Adrenal gland (tissue), 12 donors: ENCODE data around the gene NDUFS8. TPM values are rescaled to one million over a fixed set of nuclear protein-coding genes. Genes with fewer than 3 reads are reported as not detected.

Source experiments
- DNase-seq, 7 donors: peaks; one replicate each; pipeline ENCODE4 v3.0.0-alpha.2; 2019 to 2020
- H3K27ac ChIP-seq, 5 donors: fragments of 200-600 bp; sonication (generic) in 4 of 5; 1 replicate in 3 of 5; 2 replicates in 2 of 5; pipeline versions ENCODE4 v1.5.1 to v1.8.0; 2016 to 2020; ENCODE audit warnings: mild to moderate bottlenecking in 1 of 5
- H3K27me3 ChIP-seq: fragments of 200-600 bp; 2 replicates; pipeline ENCODE4 v1.8.0; 2021
- H3K36me3 ChIP-seq, 2 donors: fragments of 200-600 bp; replicated peaks in 1 of 2; 1 replicate in 1 of 2; 2 replicates in 1 of 2; pipeline versions ENCODE4 v1.5.1 to v1.8.0; 2018 to 2022
- H3K4me1 ChIP-seq, 2 donors: fragments of 200-600 bp; replicated peaks in 1 of 2; 1 replicate in 1 of 2; 2 replicates in 1 of 2; pipeline versions ENCODE4 v1.5.1 to v1.8.0; 2018 to 2021
- H3K4me3 ChIP-seq, 4 donors: fragments of 200-600 bp; sonication (generic) in 3 of 4; one replicate each; pipeline ENCODE4 v1.5.1; 2016 to 2018
- H3K9me3 ChIP-seq, 3 donors: fragments of 200-600 bp; sonication (generic) in 1 of 3; replicated peaks in 1 of 3; 1 replicate in 2 of 3; 2 replicates in 1 of 3; pipeline versions ENCODE4 v1.5.1 to v1.8.0; 2016 to 2021
- POLR2A ChIP-seq, 2 donors: fragments of 450-650 bp; IDR thresholded peaks; one replicate each; pipeline ENCODE4 v1.6.1; 2017; ENCODE audit warnings: antibody characterized with exemption in 2 of 2, mild to moderate bottlenecking in 2 of 2, moderate library complexity in 1 of 2
- WGBS, 4 donors: extraction: QIAGEN DNeasy Blood & Tissue Kit in 2 of 4; methylation state at CpG; one replicate each; pipeline versions ENCODE4 v1.1.5 to v1.1.7; 2013 to 2017; 5-methylcytosine and 5-hydroxymethylcytosine counted together
- intact Hi-C, 2 donors: fragments of 100-400 bp; cut with DNase I; formaldehyde crosslinking; loops; one replicate each; pipeline versions ENCODE4 v1.14.1 to v1.15.0; 2022 to 2023
- microRNA-seq, 3 donors: library from miRNA; unstranded; fragments of <30 nt; microRNA quantifications; one replicate each; pipeline ENCODE4, GENCODE V29; 2017 to 2020
- polyA plus RNA-seq, 3 donors: library from polyadenylated mRNA; stranded (reverse); fragments of 200-250 nt in 2 of 3; fragments of 350-450 nt in 1 of 3; fragmentation: Illumina TruSeq in 1 of 3; extraction: RNeasy Lipid Tissue Mini Kit (QIAGEN cat#74804) in 1 of 3; gene quantifications; one replicate each; pipeline ENCODE4 v1.2.3, GENCODE V29; 2013 to 2014
- small RNA-seq, 2 donors: library from RNA; depleted of rRNA; stranded (forward); fragments of <200 nt; gene quantifications; one replicate each; pipeline ENCODE3, GENCODE V24; 2016
- total RNA-seq, 9 donors: library from RNA; depleted of rRNA in 4 of 9; stranded (reverse); fragments of >200 nt in 4 of 9; fragments of 120-200 nt in 1 of 9; fragmentation: NEBNext Ultra II Directional in 1 of 9; extraction: Animal tissue kit (Norgen Biotek cat#: 25700) in 1 of 9; gene quantifications; one replicate each; pipeline versions ENCODE4 v1.1.0 to v1.2.4, GENCODE V29; 2013 to 2023
- TF ChIP-seq, protein P1 (sequence below), 6 experiments: fragments of 450-650 bp in 4 of 6; fragments of 200-600 bp in 2 of 6; sonication (generic) in 1 of 6; IDR thresholded peaks; 1 replicate in 5 of 6; 2 replicates in 1 of 6; pipeline versions ENCODE4 v1.5.1 to v1.8.0; 2016 to 2021; ENCODE audit warnings: antibody characterized with exemption in 6 of 6, mild to moderate bottlenecking in 2 of 6, moderate library complexity in 1 of 6
- donor health status: healthy with polysubstance abuse.
- donor health status: Bipolar disorder and iron deficiency.
- donor health status: DM: yes; HTN: yes; CAD: no.
- donor health status: DM: no; HTN: no; CAD: no.
- donor health status: DM: no; HTN: no; CAD: no.
- donor health status: DM: yes; HTN: yes; CAD: no.

NDUFS8 gene
- total and polyA plus RNA-seq, 12 donors = 199 to 1,037 (median 520) TPM

GRCh38 chr11:68083517-68083916 lies 53.0 kb downstream of the NDUFS8 start:
- Histone ChIP-seq H3K4me3 (no peak overlapping the region), H3K27ac (no peak overlapping the region), H3K36me3 (peaks cover 0 to 12% of the 10 kb centered on the region in 2 donors), H3K27me3 (no peaks in the 10 kb centered on the region), H3K9me3 (no peaks in the 10 kb centered on the region), H3K4me1 (no peaks in the 10 kb centered on the region)
- TF ChIP-seq, protein P1, sequence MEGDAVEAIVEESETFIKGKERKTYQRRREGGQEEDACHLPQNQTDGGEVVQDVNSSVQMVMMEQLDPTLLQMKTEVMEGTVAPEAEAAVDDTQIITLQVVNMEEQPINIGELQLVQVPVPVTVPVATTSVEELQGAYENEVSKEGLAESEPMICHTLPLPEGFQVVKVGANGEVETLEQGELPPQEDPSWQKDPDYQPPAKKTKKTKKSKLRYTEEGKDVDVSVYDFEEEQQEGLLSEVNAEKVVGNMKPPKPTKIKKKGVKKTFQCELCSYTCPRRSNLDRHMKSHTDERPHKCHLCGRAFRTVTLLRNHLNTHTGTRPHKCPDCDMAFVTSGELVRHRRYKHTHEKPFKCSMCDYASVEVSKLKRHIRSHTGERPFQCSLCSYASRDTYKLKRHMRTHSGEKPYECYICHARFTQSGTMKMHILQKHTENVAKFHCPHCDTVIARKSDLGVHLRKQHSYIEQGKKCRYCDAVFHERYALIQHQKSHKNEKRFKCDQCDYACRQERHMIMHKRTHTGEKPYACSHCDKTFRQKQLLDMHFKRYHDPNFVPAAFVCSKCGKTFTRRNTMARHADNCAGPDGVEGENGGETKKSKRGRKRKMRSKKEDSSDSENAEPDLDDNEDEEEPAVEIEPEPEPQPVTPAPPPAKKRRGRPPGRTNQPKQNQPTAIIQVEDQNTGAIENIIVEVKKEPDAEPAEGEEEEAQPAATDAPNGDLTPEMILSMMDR (IDR thresholded peaks at IDR 0.05) = no peak
- no peak for TF ChIP-seq POLR2A (IDR thresholded peaks at IDR 0.05)
- WGBS, 4 donors = 48 to 64% (median 61%) methylated on average over 3 of the region's 3 CpGs
- DNase-seq = no peak
- intact Hi-C loops = no loop called here

Small RNA genes within 50 kb of the gene (microRNA-seq; reads per million reads assigned to microRNA genes)
- 0 to 1.1 (median 0) reads per million in 3 donors for gene MIR4691
- gene MIR6753 = 0.28 to 0.76 (median 0.45) reads per million in 3 donors
- gene MIR7113 = 1.3 to 3.4 (median 1.7) reads per million in 3 donors

Small RNA genes within 50 kb of the gene (small RNA-seq; reads per million reads assigned to genes)
- 0 to 0.08 reads per million in 2 donors for gene MIR6753

Other genes starting within 250 kb of the NDUFS8 start
- 10 to 100 TPM in 8 of 9 donors, 1 to 10 TPM in 1; 4.3 to 81.2 (median 59.6) TPM for gene UNC93B1, start 26.6 kb upstream of the NDUFS8 start, total RNA-seq
- gene UNC93B1, start 26.6 kb upstream of the NDUFS8 start, polyA plus RNA-seq = 10 to 100 TPM; 10.3 to 57.7 (median 57.0) TPM
- gene ALDH3B1, start 20.4 kb upstream of the NDUFS8 start, total RNA-seq = 10 to 100 TPM in 8 of 9 donors, under 1 TPM in 1; 0.72 to 70.3 (median 55.0) TPM
- gene ALDH3B1, start 20.4 kb upstream of the NDUFS8 start, polyA plus RNA-seq = 10 to 100 TPM; 24.4 to 35.4 (median 26.9) TPM
- 100 to 1,000 TPM in 8 of 9 donors, 10 to 100 TPM in 1; 57.0 to 384 (median 257) TPM for gene TCIRG1, start 8.3 kb downstream of the NDUFS8 start, total RNA-seq
- 1,000 to 10,000 TPM in 1 of 3 donors, 100 to 1,000 TPM in 1, 10 to 100 TPM in 1; 28.4 to 1,150 (median 823) TPM for gene TCIRG1, start 8.3 kb downstream of the NDUFS8 start, polyA plus RNA-seq
- gene CHKA, start 90.7 kb downstream of the NDUFS8 start, total RNA-seq = 10 to 100 TPM; 26.6 to 67.0 (median 49.9) TPM
- gene CHKA, start 90.7 kb downstream of the NDUFS8 start, polyA plus RNA-seq = 100 to 1,000 TPM in 1 of 3 donors, 10 to 100 TPM in 2; 76.1 to 105 (median 94.6) TPM
- gene KMT5B, start 182.6 kb downstream of the NDUFS8 start, total RNA-seq = 100 to 1,000 TPM in 1 of 9 donors, 10 to 100 TPM in 8; 22.6 to 121 (median 39.7) TPM
- gene KMT5B, start 182.6 kb downstream of the NDUFS8 start, polyA plus RNA-seq = 10 to 100 TPM; 23.3 to 45.1 (median 30.2) TPM
- 10 to 100 TPM in 8 of 9 donors, 1 to 10 TPM in 1; 8.8 to 41.2 (median 26.3) TPM for gene C11orf24, start 241.3 kb downstream of the NDUFS8 start, total RNA-seq
- 10 to 100 TPM; 23.4 to 46.5 (median 27.3) TPM for gene C11orf24, start 241.3 kb downstream of the NDUFS8 start, polyA plus RNA-seq